KOPT-K1 (cell line): ENCODE results near the gene SLC26A2.
"Not testable (repeated sequence)": the region's sequence is repeated elsewhere in the genome, so short reads cannot be mapped to it uniquely, and the experiment has no call there.

ENCODE experiments used
- H3K27ac ChIP-seq: fragments of 200-600 bp; sonication (generic); 2 replicates; pipeline ENCODE4 v1.5.1; 2016; ENCODE audit warnings: antibody characterized with exemption, mild to moderate bottlenecking, low read depth, low read length; ENCODE audit not compliant: poor library complexity, severe bottlenecking
- H3K36me3 ChIP-seq: fragments of 200-600 bp; sonication (generic); 2 replicates; pipeline ENCODE4 v1.5.1; 2017; ENCODE audit warnings: antibody characterized with exemption, mild to moderate bottlenecking, low read length, moderate library complexity; ENCODE audit not compliant: insufficient read depth
- H3K9me3 ChIP-seq: fragments of 200-600 bp; sonication (generic); 2 replicates; pipeline ENCODE4 v1.5.1; 2017; ENCODE audit warnings: antibody characterized with exemption, low read length, mild to moderate bottlenecking; ENCODE audit not compliant: insufficient read depth, poor library complexity, severe bottlenecking

Gene SLC26A2

DNA sequence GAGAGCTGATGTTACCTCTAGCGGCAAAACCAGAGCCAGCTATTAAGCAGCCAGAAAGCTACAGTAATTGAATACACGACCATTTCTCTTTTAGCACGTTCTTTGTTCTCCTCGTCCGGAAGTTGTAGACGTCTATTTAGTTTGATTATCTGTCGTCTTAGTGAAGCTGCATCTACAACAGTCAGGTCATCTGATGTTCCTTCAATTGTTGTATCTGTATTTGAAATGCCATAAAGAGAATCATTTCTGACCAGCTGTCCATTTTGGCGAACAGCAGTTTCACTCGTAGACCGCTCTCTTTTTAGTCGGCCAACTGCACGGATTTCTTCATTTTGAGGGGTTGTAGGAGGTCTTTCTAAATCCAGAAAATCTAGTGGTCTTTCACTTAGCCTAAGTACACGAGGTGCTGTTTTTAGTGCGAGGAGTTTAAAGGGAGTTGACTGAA, 28.5 kb upstream of the SLC26A2 start:
- H3K27ac ChIP-seq = no peak overlapping the region
- H3K9me3 ChIP-seq = no peaks in the 10 kb centered on the region
- H3K36me3 ChIP-seq = no peaks in the 10 kb centered on the region

- Histone ChIP-seq H3K36me3 (no peaks in the 10 kb centered on the region), H3K9me3 (no peaks in the 10 kb centered on the region), H3K27ac (no peak overlapping the region)
Observed at GRCh38 chr5:149932445-149933350, 27.9 kb upstream of the SLC26A2 start.

DNA sequence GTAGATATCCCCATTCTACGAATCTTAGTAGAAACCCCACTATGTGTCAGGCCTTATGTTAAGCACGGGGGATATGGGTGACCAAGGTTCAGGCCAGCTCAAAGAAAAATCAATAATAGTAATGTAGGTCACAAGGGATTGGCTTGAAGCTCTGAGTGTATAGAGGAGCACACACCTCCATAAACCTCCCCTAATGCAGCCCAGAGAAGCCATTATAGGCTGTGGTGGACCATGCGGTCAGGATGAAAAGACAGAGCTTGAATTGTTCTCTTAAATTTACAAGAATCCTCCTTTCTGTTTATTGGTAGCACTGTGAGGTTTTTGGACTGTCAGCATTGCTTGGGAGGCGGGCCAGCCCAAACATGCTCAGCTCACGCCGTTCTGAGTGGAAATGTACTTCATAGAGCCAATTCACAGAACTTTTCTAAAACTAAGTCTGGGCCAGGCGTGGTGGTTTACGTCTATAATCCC, 25.1 kb upstream of the SLC26A2 start:
- Histone ChIP-seq H3K36me3 (no peaks in the 10 kb centered on the region), H3K27ac (no peak overlapping the region), H3K9me3 (no peaks in the 10 kb centered on the region)

- Histone ChIP-seq H3K9me3 (no peaks in the 10 kb centered on the region), H3K27ac (no peak overlapping the region), H3K36me3 (no peaks in the 10 kb centered on the region)
Observed at GRCh38 chr5:149936044-149936699, 24.4 kb upstream of the SLC26A2 start.

DNA sequence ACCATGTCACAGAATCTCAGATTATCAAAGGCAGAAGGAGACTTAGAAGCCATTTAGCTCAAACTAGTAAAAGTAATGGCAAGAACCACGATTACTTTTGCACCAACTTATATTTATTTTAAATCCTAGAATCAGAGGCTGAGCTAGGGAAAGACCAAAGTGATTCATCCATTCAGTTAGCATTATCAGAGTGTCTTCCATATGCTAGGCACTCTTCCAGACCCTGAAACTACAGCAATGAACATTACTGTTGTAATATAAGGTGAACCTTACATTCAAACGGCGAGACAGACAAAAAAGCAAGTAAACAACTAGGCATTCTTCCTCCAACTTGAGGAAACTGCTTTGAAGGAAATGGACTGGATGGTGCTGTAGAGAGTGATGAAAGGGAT, 23.9 kb upstream of the SLC26A2 start:
- Histone ChIP-seq H3K36me3 (no peaks in the 10 kb centered on the region), H3K27ac (no peak overlapping the region), H3K9me3 (no peaks in the 10 kb centered on the region)

- H3K9me3 ChIP-seq = no peaks in the 10 kb centered on the region
- H3K27ac ChIP-seq = no peak overlapping the region
- H3K36me3 ChIP-seq = no peaks in the 10 kb centered on the region
Observed at GRCh38 chr5:149937610-149938009, 22.9 kb upstream of the SLC26A2 start.

- no peaks in the 10 kb centered on the region for H3K9me3 ChIP-seq
- no peaks in the 10 kb centered on the region for H3K36me3 ChIP-seq
- no peak overlapping the region for H3K27ac ChIP-seq
Observed at GRCh38 chr5:149938279-149938678, 22.3 kb upstream of the SLC26A2 start.

GRCh38 chr5:149938791-149939358, 21.7 kb upstream of the SLC26A2 start:
- no peaks in the 10 kb centered on the region for H3K9me3 ChIP-seq
- H3K27ac ChIP-seq = no peak overlapping the region
- no peaks in the 10 kb centered on the region for H3K36me3 ChIP-seq

- Histone ChIP-seq H3K36me3 (no peaks in the 10 kb centered on the region), H3K27ac (no peak overlapping the region), H3K9me3 (no peaks in the 10 kb centered on the region)
Observed at GRCh38 chr5:149939546-149939945, 21.0 kb upstream of the SLC26A2 start.

DNA sequence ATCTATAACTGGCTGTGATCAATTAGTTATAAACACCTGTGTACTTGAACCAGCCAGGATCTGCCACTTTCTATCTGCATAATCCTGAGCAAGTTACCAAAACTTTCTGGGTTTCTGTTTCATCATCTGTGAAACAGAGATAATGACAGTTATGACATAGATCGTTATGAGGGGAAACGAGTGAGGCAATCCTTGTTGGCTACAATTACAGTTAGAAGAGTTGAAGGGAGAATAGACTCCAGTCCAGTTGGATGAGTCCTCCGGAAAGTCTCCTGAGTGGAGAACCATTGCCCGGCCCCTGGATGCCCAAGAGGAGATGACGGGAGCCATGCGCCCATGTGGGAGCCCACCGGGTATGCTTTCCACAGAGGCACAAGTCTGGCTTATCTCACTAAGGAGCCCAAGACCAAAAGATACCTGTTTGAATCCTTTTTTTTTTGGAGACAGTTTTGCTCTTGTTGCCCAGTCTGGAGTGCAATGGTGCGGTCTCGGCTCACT, 20.4 kb upstream of the SLC26A2 start:
- no peak overlapping the region for H3K27ac ChIP-seq
- H3K9me3 ChIP-seq = no peaks in the 10 kb centered on the region
- H3K36me3 ChIP-seq = no peaks in the 10 kb centered on the region

DNA sequence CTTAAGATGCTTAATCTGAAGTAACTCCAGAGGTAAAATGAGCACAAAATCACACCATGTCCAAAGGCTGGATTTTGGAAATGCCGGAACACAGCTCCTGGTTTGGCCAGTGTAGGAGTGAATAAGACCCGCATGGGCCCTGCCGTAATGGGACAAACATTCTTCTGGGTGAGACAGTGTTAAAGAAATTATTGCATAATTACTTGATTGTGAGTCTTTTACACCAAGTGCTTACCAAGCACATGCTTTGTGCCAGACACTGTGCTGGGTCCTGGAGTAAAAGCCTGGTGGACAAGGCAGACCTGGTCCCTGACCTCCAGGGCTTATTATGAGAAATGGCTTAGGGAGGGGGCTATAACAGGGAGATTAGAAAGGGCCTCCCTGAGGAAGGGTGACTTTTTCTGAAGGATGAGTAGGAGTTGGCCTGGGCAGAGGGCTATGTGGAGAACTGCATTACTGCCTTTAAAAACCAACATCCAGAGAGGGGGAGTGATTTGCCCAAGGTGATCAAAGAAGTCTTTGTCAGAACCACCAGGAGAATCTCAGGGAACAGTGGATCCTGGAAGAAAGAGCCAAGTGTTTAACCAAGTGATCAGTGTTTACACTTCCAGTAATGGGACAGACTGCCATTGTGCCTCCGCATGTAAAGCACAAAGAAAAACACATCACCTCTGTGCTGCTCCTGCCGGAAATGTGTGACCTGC, 19.5 kb upstream of the SLC26A2 start:
- Histone ChIP-seq H3K36me3 (no peaks in the 10 kb centered on the region), H3K9me3 (no peaks in the 10 kb centered on the region), H3K27ac (no peak overlapping the region)

DNA sequence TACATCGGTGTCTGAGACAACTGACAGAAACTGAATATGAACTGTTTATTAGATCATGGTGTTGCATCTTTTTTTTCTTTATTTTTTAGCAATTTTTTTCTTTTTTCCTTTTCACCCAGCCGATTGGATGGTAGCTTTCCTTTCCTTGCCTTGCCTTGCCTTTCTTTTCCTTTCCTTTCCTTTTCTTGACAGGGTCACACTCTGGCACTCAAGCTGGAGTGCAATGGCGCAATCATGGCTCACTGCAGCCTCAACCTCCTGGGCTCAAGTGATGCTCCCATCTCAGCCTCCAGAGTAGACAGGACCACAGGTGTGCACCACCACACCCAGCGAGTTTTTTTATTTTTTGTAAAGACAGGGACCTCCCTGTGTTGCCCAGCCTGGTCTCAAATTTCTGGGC, 18.8 kb upstream of the SLC26A2 start:
- H3K36me3 ChIP-seq = no peaks in the 10 kb centered on the region
- H3K9me3 ChIP-seq = no peaks in the 10 kb centered on the region
- no peak overlapping the region for H3K27ac ChIP-seq

GRCh38 chr5:149942199-149942598, 18.4 kb upstream of the SLC26A2 start:
- H3K9me3 ChIP-seq = no peaks in the 10 kb centered on the region
- H3K36me3 ChIP-seq = no peaks in the 10 kb centered on the region
- H3K27ac ChIP-seq = no peak overlapping the region

DNA sequence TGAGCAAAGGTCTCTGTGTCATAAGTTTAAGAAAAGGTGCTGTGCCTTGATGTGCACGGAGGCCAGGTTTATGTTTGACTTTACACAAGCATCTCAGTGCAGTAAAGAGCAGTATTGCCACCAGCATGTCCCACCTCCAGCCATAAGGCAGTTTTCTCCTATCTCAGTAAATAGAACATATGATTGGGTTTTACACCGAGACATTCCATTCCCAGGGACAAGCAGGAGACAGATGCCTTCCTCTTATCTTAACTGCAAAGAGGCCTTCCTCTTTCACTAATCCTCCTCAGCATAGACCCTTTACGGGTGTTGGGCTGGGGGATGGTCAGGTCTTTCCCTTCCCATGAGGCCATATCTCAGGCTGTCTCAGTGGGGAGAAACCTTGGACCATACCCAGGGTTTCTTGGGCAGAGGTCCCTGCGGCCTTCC, 17.8 kb upstream of the SLC26A2 start:
- H3K36me3 ChIP-seq, H3K27ac ChIP-seq, H3K9me3 ChIP-seq: not testable (repeated sequence)
